SK-N-SH treated with all-trans-retinoic acid at 6 μM for 48 hours (cell line): Measurements from ENCODE around the gene IFT27.

Experiments
- RARB ChIP-seq: fragments of 250-450 bp; sonication (Bioruptor Pico); IDR thresholded peaks from 2 replicates; pipeline ENCODE4 v1.8.0; 2021; ENCODE audit warnings: mild to moderate bottlenecking, moderate library complexity
- TF ChIP-seq, protein P1 (sequence below): fragments of 250-450 bp; sonication (Bioruptor Pico); IDR thresholded peaks from 2 replicates; pipeline ENCODE4 v1.5.1; 2021; ENCODE audit warnings: mild to moderate bottlenecking, moderate library complexity

DNA sequence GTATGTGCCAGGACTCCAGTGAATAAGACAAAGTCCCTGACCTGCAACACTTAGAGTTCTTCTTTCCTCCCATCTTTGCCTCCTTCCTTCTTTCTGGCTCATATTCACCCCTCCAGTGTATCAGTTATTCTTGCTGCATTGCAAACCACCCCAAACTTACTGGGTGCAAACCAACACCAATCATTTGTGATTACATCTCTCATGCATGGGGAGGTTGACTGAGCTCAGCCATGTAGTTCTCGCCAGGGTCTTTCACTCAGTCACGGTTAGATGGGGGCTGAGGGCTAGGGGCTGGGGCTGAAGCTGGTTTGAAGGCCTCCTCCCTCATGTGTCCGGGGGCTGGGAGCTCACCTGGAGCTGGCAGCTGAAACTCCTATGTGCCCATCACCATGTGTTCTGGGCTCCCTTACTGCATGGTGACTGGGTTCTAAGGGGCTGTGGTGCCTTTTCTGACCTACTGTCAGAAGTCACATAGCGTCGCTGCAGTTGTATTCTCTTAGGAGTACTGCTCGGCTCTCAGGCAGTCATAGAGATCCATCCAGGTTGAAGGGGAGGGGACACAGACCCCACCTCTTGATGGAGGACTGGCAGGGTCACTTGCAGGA is 37.4 kb downstream of the IFT27 start:
- no peak for TF ChIP-seq RARB
- TF ChIP-seq, protein P1, sequence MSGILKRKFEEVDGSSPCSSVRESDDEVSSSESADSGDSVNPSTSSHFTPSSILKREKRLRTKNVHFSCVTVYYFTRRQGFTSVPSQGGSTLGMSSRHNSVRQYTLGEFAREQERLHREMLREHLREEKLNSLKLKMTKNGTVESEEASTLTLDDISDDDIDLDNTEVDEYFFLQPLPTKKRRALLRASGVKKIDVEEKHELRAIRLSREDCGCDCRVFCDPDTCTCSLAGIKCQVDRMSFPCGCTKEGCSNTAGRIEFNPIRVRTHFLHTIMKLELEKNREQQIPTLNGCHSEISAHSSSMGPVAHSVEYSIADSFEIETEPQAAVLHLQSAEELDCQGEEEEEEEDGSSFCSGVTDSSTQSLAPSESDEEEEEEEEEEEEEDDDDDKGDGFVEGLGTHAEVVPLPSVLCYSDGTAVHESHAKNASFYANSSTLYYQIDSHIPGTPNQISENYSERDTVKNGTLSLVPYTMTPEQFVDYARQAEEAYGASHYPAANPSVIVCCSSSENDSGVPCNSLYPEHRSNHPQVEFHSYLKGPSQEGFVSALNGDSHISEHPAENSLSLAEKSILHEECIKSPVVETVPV (CRISPR knock-in tag): no peak
